Measurements from ENCODE around the gene MUC20. TPM values are rescaled to one million over a fixed set of nuclear protein-coding genes. Genes with fewer than 3 reads are reported as not detected.
"Not testable (repeated sequence)": the region's sequence is repeated elsewhere in the genome, so short reads cannot be mapped to it uniquely, and the experiment has no call there.

Gene MUC20
- total RNA-seq, 1 experiment from 2014 or later, result 4.7 TPM

DNA sequence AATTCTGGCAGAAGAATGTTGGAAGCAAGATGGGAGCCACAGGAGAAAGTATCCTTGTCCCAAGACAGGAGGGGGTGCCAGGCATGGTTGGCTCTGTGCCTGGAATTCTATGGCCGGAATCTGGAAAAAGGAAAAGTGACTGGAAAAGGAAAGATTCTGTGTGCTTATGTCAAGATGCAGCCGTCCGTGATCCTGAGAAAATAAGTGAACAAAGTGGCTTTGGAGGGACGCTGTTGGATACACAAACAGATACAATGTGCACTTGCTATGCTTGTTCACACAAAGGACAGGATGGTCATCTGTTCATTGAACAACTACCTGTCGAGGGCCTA is 28.5 kb upstream of the MUC20 start:
- in situ Hi-C loops (cut with HindIII; ENCODE audit: low sequenced_read_pairs), result no loop called here
- DNase-seq (ENCODE audit: low spot score), result peak; percentile 60

DNA sequence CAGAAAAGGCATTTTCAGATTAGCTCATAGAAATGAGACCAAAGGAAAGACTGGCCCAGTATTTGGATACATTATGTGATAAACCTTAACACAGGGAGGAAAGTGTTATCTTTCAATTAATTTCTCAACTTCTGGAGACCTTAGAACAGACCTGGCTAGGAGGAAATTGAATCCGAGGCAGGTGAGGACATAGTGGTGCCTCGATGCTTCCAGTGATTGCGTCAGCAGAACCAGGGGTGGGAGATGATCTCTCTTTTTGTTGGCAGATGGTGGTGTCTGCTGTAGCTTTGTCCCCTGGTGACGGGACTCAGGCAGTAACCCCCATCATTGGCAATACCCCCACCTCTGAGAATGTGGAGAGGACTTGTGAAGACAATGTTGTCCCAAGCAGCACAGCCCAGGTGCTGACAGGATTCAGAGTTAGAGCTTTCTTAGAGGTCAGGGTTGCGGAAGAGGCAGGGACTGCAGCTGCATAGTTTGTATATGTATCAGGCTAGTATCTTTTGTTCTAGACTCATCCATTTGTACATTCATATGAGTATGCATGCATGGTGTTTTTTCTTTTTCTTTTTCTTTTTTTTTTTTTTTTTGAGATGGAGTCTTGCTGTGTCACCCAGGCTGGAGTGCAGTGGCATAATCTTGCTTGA is 27.9 kb upstream of the MUC20 start:
- DNase-seq (ENCODE audit: low spot score), result no peak
- in situ Hi-C loops (cut with HindIII; ENCODE audit: low sequenced_read_pairs), result no loop called here

DNA sequence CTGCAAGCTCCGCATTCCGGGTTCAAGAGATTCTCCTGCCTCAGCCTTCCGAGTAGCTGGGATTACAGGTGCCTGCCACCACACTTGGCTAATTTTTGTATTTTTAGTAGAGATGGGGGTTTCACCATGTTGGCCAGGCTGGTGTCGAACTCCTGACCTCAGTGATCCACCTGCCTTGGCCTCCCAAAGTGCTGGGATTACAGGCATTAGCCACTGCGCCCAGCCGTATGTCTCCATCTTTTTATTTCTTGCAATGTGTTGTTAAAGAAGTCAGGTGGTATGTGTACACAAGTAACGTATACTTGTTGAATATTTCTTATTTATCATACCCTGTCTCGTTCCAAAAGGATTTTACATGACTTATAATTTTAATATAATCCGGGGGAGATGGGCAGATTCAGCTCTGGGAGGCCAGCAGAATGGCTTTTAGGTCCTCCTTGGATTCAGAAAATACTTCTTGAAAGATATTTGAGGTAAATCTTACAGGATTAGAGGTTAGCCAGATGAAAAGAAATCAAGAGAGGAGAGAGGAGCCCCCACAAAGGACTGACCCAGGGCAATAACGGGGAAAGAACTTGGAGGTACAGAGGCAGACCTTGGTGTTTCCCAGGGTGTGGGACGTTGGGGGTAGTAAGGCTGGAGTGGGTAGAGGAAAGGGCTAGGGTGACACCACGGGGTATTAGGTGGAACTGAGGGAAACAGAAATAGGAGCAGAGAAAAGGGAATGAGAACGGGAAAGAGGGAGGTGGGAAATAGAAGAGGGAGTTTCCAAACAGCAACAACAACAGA is 27.2 kb upstream of the MUC20 start:
- no peak for DNase-seq (ENCODE audit: low spot score)
- in situ Hi-C loops (cut with HindIII; ENCODE audit: low sequenced_read_pairs), result no loop called here

DNA sequence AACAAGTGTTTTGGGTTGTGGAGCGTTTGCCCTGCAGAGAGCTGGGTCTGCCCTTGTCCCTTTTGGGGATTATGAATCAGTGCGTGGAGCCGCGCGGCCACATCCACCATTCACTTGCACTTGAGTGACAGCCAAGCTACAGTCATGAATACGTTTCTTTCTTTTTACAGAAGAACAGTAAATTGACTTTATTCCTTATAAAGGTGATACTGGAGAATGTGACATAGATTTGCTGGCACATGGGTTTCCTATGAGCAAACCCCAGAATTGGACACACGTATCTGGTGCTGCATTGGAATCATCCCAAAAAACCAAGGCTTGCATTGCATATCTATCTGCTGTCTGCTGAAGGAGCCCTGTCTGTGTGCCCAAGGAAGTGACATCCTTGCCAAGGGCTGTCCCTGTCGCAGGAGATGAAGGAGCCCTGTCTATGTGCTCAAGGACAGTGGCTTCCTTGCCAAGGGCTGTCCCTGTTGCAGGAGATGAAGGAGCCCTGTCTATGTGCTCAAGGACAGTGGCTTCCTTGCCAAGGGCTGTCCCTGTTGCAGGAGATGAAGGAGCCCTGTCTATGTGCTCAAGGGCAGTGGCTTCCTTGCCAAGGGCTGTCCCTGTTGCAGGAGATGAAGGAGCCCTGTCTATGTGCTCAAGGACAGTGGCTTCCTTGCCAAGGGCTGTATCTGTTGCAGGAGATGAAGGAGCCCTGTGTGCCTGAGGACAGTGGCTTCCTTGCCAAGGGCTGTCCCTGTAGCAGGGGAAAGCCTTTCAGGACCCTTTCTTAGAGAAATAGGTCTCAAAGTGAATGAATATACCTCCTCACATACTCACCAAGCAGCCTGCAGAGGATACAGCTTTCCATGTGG is 26.3 kb upstream of the MUC20 start:
- in situ Hi-C loops (cut with HindIII; ENCODE audit: low sequenced_read_pairs), result not testable (repeated sequence)

DNA sequence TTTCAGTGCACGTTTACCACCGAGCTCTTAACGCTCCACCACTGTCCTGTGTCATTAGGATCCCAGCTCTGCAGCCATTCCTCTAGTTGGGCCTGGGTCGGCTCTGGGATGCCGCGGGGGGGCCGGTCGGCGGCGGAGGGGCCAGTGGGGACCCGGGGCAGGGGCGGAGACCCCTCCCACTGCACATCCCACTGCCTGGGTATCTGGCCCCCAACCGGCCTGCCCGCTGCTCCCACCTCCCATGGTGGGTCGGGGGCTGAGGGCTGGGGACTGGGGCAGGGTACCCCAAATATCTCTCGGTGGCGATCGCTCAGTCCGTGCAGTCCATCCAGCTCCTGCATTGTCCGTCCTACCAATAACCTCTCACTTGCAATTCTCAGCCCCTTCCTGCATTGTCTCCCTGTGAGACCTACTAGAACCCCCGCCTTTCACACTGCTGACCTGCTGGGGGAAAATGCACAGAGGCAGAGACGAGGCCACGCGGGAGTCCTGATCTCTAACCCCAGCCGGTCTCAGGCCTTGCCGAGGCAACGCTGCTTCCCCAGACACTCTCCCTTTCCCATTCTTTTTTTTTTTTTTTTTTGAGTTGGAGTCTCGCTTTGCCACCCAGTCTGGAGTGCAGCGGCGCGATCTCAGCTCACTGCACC is 24.0 kb upstream of the MUC20 start:
- no peak for DNase-seq (ENCODE audit: low spot score)
- in situ Hi-C loops (cut with HindIII; ENCODE audit: low sequenced_read_pairs), result no loop called here

More for the DNA sequence above, 26.3 kb upstream of the MUC20 start:
- not testable (repeated sequence) for DNase-seq (ENCODE audit: low spot score)

DNA sequence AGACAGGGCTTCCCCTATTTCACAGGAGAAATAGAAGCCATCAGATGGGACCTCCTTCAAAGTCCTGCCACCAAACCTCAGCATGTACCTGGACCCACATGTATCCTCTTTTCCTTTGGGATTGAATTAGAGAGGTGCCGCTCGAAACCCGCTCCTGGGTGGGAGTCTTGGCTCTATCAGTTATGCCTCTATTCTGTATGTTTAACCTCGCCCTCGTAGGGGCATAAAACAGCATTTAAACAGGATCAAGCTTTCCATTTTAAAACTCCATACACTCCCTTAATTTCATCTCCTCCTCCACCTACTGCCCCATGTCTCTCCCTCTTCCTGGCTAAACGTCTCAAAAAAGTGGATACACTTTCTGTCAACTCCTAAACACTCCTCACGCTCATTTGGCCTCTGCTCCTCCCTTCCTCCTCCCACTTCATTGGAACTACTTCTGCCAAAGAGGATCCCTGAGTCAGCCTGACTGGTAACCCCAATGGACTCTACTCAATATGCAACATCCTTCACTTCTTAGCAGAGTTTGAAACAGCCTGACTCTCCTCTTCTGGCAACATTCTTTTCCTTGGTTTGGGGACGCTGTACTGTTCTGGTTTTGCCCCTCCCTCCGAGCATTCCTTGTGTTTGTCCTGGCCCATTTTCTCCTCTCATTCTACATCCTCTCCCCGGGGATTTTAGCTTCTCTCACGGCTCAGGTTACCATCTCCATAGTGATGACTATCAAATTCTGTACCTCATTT is 23.0 kb upstream of the MUC20 start:
- DNase-seq (ENCODE audit: low spot score), result peak; percentile 53
- in situ Hi-C loops (cut with HindIII; ENCODE audit: low sequenced_read_pairs), result no loop called here

DNA sequence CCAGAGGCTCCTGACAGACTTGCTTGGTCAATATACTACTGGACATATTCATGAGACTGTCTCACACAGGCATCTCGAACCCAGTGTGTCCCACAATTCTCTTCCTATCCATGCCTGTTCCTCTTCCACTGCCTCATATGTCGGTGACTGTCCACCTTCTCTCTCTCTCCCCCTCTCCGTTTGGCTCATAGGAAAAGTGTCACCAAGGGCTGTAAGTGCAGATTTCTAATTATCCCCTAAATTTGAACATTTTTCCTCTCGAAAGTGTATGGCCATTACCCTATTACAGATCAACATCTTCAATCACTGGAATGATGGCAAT is 22.5 kb upstream of the MUC20 start:
- DNase-seq (ENCODE audit: low spot score), result no peak
- in situ Hi-C loops (cut with HindIII; ENCODE audit: low sequenced_read_pairs), result no loop called here

DNA sequence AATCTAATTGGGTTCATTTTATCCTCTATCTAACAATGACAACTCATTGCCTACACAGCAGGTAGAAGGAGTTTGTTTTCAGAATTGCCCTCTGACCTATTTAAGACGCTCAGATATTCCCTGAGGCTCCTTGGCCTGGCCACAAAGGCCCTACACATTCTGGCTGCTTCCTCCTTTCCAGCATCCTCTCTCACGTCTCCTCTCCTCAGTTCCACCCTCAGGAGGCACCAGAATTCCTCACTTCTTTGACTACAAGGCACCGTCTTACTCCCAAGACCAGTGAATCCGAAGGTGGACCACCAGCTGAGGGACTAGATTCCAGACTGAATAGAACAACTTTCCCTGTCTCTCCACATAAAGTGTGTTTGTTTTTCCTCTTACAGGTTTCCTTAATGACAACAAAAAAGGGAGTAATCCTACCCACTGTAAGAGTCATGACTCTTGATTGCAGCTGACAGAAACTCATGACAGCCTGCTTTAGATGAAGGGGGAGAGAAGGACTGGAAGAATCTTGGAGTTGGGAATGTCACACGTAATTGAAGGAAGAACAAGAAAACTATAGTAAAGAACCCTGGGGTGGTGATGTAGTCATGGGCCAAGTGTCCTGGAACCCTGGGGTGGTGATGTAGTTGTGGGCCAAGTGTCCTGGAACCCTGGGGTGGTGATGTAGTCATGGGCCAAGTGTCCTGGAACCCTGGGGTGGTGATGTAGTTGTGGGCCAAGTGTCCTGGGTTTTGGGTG is 22.0 kb upstream of the MUC20 start:
- peak; percentile 69 for DNase-seq (ENCODE audit: low spot score)
- in situ Hi-C loops (cut with HindIII; ENCODE audit: low sequenced_read_pairs), result no loop called here

DNA sequence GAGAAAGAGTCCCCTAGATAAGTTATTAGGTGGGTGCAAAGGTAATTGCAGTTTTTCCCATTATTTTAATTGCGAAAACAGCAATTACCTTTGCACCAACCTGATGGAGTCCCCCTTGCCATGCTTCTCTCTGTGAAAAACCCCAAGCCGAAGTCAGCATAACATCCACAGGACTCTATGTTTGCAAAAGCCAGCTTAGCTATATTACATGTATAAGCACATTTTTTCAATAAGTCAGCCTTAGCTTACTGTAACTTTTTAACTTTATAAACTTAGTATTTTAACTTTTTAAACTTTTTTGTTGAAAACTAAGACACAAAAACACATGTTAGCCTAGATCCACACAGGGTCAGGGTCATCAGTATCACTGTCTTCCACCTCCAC is 21.4 kb upstream of the MUC20 start:
- DNase-seq (ENCODE audit: low spot score), result no peak
- in situ Hi-C loops (cut with HindIII; ENCODE audit: low sequenced_read_pairs), result no loop called here

DNA sequence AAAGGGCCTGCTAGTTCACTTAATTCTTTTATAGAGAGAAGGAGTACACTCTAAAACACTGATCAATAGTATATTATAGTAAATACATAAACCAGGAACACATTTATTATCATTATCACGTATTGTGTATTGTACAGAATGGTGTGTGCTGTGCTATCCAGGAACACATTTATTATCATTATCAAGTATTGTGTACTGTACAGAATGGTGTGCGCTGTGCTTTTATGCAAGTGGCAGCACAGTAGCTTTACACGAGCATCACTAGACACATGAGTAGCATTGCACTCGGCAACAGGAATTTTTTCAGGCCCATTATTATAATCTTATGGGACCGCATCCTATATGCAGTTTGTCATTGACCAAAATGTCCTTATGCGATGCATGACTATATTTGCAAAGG is 20.9 kb upstream of the MUC20 start:
- in situ Hi-C loops (cut with HindIII; ENCODE audit: low sequenced_read_pairs), result no loop called here
- DNase-seq (ENCODE audit: low spot score), result no peak

DNA sequence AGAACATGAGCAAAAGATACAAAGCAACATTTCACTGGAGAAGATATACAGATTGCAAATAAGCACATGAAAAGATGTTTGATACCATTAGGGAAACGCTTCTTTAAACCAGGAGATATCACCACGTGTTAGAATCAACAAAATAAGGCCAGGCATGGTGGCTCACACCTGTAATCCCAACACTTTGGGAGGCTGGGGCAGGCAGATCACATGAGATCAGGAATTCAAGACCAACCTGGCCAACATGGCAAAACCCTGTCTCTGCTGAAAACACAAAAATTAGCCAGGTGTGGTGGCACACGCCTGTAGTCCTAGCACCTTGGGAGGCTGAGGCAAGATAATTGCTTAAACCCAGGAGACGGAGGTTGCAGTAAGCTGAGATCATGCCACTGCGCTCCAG is 20.5 kb upstream of the MUC20 start:
- DNase-seq (ENCODE audit: low spot score), result no peak
- in situ Hi-C loops (cut with HindIII; ENCODE audit: low sequenced_read_pairs), result no loop called here

DNA sequence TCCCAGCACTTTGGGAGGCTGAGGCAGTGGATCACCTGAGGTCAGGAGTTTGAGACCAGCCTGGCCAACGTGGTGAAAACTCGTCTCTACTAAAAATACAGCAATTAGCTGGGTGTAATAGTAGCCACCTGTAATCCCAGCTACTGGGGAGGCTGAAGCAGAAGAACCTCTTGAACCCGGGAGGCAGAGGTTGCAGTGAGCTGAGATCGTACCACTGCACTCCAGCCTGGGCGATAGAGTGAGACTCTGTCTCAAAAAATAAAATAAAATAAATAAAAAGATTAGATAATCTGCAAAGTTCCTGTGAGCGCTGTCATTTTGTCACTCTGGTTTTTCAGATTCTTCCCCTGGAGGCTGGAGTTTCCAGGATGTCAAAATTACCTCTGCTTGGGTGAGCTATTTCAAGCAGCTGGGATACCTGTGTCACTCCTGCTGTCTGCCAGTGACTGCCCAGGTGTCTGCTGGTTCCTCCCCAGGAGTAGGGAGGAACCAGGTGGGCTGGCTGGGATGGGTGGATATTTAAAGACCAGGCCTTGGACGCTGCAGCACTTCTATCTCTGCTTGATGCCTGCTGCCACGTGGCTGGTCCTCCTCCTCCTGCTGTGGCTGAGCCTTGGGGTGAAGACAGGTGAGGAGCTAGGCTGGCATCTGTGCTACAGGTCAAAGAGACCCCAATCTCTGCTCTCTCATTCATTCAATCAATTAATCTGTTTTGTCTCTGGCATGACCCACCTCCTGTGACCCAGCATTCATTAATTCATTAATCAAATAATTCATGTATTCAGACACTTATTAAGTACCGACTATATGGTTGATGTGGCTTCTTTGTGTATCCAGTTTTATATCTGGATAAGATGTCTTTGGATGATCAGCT is 19.5 kb upstream of the MUC20 start:
- in situ Hi-C loops (cut with HindIII; ENCODE audit: low sequenced_read_pairs), result no loop called here
- no peak for DNase-seq (ENCODE audit: low spot score)

DNA sequence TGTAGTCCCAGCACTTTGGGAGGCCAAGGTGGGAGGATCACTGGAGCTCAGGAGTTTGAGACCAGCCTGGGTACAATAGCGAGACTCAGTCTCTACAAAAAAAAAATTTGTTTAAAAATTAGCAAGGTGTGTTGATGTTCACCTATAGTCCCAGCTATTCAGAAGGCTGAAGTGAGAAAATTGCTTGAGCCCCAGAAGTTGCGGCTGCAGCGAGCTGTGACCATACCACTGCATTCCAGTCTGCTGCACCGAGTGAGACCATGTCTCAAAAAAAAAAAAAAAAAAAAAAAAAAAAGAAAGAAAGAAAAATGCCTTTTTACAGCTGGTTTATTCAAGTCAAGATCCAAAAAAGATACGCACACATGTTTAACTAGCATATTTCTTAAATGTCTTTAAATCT is 17.0 kb upstream of the MUC20 start:
- in situ Hi-C loops (cut with HindIII; ENCODE audit: low sequenced_read_pairs), result no loop called here
- no peak for DNase-seq (ENCODE audit: low spot score)

DNA sequence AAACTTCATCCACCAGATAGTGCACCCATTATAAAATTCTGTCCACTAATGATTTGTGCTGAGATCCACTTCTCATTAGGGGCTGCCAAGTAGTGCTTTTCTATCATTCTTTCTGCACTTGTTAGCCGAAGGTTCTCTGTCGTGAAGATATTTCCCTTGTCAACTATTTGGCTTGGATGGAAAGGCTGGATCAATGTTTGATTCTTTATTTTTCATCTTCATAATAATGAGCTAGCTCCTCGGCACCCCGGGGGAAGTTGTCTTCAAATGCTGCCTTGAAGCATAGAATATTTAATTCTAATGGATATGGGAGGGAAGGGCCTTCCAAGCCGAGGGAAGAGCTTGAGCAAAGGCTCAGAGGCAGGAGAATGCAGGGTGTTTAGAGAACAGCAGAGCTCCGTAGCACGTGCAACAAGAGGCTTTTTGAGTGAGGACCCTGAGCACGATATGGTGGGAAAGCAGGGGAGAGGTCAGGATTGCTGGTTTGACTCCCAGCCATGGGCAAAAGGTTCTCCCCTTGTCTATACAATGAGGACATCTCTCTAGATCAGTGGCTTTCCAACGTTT is 16.3 kb upstream of the MUC20 start:
- DNase-seq (ENCODE audit: low spot score), result no peak
- in situ Hi-C loops (cut with HindIII; ENCODE audit: low sequenced_read_pairs), result no loop called here

DNA sequence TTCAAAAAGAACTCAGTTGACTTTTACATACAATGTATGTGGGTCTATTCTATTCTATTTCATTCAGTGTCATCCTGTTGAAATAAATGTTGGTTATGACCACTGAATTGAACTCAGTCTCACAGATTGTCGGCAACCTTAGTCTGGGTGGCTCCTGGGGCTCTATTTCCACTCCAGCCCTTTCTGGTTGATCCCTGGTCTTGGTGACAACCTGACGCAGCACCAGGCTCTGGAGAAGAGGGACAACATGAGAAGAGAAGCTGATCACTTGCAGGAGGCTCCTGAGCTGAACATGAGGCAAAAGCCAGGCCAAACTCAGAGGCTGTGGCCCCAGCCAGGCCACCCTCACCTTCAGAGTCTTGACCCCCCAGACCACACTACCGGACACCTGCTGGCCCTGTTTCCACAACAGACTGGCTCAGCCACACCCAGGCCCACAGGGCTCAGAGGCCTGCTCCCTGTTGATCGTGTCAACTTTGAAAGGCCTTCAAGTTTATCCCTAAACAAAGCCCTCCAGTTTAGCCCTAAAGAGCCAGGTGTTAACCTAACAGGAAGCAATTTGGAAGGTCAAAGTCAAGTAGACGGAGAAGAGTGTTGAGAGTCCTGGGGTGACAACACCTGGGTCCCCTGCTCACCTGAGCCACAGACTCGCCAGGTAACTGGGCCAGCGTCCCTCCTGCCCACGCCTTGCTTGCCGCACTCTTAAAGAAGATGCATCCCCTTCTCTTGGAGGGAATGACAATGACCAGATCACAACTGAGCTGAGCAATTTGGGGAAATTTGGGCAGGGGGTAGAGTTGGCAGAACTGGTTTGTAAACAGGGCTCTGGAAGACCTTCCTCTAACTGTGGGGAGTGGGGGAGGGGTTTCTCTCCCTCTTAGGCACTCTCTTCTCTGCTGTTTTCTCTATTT is 15.4 kb upstream of the MUC20 start:
- no peak for DNase-seq (ENCODE audit: low spot score)
- in situ Hi-C loops (cut with HindIII; ENCODE audit: low sequenced_read_pairs), result no loop called here

DNA sequence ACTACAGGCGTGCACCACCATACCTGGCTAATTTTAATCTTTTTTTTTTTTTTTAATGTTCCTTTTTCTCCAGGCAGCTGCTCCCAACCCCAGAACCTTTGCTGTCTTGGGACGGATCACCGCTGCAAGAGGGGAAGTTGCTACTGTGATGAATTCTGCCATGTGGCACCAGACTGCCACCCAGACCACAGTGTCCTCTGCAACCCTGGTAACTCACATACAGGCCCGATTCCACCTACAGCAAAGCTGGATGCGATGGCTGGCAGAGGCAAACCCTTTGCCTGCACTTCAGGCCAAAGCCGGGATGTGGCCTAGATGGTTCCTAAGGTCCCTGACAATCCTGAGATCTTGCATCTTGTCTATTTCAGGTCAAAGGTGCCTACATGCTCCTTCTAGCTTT is 12.7 kb upstream of the MUC20 start:
- no peak for DNase-seq (ENCODE audit: low spot score)
- in situ Hi-C loops (cut with HindIII; ENCODE audit: low sequenced_read_pairs), result no loop called here
